GM13977 (cell line): ENCODE data around the gene GALM.
"Not testable (repeated sequence)": the region's sequence is repeated elsewhere in the genome, so short reads cannot be mapped to it uniquely, and the experiment has no call there.

Source experiments
- DNase-seq: peaks from one replicate; pipeline ENCODE4 v3.0.0; 2012; ENCODE audit warnings: low spot score
- CTCF ChIP-seq: IDR thresholded peaks from 2 replicates; pipeline ENCODE4 v1.5.1; 2012; ENCODE audit warnings: mild to moderate bottlenecking, control low read depth; ENCODE audit not compliant: insufficient read depth; ENCODE audit errors: extremely low read depth, missing control alignments
- in situ Hi-C: fragments of 300-500 bp; cut with MboI; formaldehyde crosslinking; loops from one replicate; pipeline ENCODE4 v1.12.0; 2022; ENCODE audit warnings: low sequenced_read_pairs, low pct_unique_long_range_greater_than_20kb, mixed read lengths, inconsistent platforms; ENCODE audit not compliant: unreplicated experiment

Gene GALM

GRCh38 chr2:38672445-38673391, 6.8 kb downstream of the GALM start:
- DNase-seq, result no peak
- in situ Hi-C loops, result no loop called here
- no peak for TF ChIP-seq CTCF

GRCh38 chr2:38676681-38677080, 10.8 kb downstream of the GALM start:
- in situ Hi-C loops, result no loop called here
- no peak for DNase-seq
- TF ChIP-seq CTCF, result no peak

- in situ Hi-C loops, DNase-seq: not testable (repeated sequence)
Measured at GRCh38 chr2:38680868-38681267, 15.0 kb downstream of the GALM start.

GRCh38 chr2:38682008-38682575, 16.2 kb downstream of the GALM start:
- DNase-seq, result no peak
- no peak for TF ChIP-seq CTCF
- in situ Hi-C loops, result no loop called here

GRCh38 chr2:38682620-38683019, 16.7 kb downstream of the GALM start:
- not testable (repeated sequence) for DNase-seq

GRCh38 chr2:38683766-38684165, 17.9 kb downstream of the GALM start:
- in situ Hi-C loops, result no loop called here
- no peak for DNase-seq
- TF ChIP-seq CTCF, result no peak

More at GRCh38 chr2:38682620-38683019, 16.7 kb downstream of the GALM start:
- in situ Hi-C loops, result not testable (repeated sequence)

GRCh38 chr2:38685116-38685735, 19.3 kb downstream of the GALM start:
- in situ Hi-C loops, result no loop called here
- DNase-seq, result no peak
- no peak for TF ChIP-seq CTCF
